ENCODE results near the gene SLC25A29. TPM values are rescaled to one million over a fixed set of nuclear protein-coding genes. Genes with fewer than 3 reads are reported as not detected.

Gene SLC25A29
- total RNA-seq, 2 experiments from 2014 or later = 15.9 to 21.6 TPM

DNA sequence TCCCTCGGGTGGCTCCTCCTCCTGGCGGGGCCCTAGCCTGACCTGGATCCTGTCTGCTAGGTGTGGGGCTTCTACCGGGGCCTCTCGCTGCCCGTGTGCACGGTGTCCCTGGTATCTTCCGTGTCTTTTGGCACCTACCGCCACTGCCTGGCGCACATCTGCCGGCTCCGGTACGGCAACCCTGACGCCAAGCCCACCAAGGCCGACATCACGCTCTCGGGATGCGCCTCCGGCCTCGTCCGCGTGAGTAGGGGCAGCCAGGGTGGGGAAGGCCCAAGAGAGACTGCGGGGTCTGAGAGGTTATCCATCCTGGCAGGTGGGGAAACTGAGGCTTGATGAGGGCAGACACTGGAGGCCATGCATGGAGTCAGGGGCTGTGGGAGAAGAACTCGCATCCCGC is 20.9 kb upstream of the SLC25A29 start:
- CTCF ChIA-PET = no interaction called here

DNA sequence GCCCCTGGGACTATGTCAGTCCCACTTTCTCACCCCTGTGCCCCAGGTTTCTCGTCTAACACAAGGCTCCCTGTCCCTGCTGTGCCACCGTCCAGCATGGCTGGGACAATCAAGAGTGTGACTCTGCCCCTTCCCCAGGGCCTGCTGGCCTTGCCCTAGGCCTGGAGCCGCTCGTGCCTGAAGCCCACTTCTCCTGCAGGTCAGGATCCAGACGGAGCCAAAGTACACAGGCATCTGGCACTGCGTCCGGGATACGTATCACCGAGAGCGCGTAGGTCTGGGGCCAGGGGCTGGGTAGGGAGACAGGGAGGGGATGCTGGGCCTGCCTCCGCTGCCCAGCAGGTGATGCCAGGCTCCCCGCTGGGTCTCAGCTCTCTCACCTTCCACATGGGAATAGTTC is 19.7 kb upstream of the SLC25A29 start:
- Mint-ChIP-seq H3K9me3 (ENCODE audit: low read depth) (no peaks in the 10 kb centered on the region), H3K4me3 (no peak overlapping the region), H3K27ac (no peak overlapping the region), H3K36me3 (no peaks in the 10 kb centered on the region), H3K27me3 (no peaks in the 10 kb centered on the region), H3K4me1 (no peaks in the 10 kb centered on the region)
- CTCF ChIA-PET = no interaction called here
- DNase-seq (no peak), ATAC-seq (no peak)

More for the DNA sequence above, 20.9 kb upstream of the SLC25A29 start:
- Mint-ChIP-seq H3K4me3 (no peak overlapping the region), H3K9me3 (ENCODE audit: low read depth) (no peaks in the 10 kb centered on the region), H3K36me3 (no peaks in the 10 kb centered on the region), H3K4me1 (no peaks in the 10 kb centered on the region), H3K27ac (no peak overlapping the region), H3K27me3 (no peaks in the 10 kb centered on the region)
- ATAC-seq (no peak), DNase-seq (no peak)

DNA sequence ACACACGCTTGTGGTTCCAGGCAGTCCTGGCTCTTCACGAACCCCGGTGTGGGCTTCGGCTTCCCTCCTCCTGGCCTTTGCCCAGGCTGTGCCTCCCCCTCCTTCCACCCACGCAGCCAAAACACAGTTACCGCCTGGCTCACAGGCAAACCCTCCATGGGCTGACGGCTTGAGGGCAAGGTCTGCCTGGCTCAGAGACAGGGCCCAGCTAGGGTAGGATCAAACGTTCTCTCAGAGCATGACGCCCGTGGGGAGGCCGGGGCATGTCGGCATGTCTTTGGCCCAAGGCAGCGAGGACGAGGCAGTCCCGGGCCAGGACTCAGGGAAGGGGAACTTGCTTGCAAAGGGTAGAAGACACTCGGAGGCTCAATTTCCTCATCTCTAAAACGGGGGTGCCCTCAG is 19.0 kb upstream of the SLC25A29 start:
- Mint-ChIP-seq H3K36me3 (no peaks in the 10 kb centered on the region), H3K4me3 (no peak overlapping the region), H3K27me3 (no peaks in the 10 kb centered on the region), H3K9me3 (ENCODE audit: low read depth) (no peaks in the 10 kb centered on the region), H3K4me1 (no peaks in the 10 kb centered on the region), H3K27ac (no peak overlapping the region)
- CTCF ChIA-PET = no interaction called here
- ATAC-seq (no peak), DNase-seq (no peak)

DNA sequence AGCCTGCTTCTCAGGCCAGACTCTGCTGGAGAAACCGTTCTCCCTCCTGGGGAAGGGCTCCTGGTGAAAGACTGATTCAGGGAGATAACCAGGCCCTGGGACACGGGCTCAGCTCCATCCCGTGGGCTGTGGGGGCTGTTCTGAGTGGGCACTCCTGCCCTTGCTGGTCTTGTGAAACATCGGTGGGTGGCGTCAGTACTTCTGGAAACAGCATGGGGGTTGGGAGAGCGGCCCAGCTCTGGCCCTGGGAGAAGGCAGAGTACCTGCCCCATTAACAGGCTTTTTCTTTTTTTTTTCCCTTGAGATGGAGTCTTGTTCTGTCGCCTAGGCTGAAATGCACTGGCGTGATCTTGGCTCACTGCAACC is 17.7 kb upstream of the SLC25A29 start:
- Mint-ChIP-seq H3K4me3 (no peak overlapping the region), H3K27me3 (peaks cover 2% of the 10 kb centered on the region), H3K4me1 (no peaks in the 10 kb centered on the region), H3K36me3 (no peaks in the 10 kb centered on the region), H3K27ac (no peak overlapping the region), H3K9me3 (ENCODE audit: low read depth) (no peaks in the 10 kb centered on the region)
- CTCF ChIA-PET = interaction anchor here (1.4 kb wide), 1 partner anchor 321 kb away, joined by 3 read pairs; no protein-coding TSS in a partner anchor
- no peak for ATAC-seq
- DNase-seq = no peak

DNA sequence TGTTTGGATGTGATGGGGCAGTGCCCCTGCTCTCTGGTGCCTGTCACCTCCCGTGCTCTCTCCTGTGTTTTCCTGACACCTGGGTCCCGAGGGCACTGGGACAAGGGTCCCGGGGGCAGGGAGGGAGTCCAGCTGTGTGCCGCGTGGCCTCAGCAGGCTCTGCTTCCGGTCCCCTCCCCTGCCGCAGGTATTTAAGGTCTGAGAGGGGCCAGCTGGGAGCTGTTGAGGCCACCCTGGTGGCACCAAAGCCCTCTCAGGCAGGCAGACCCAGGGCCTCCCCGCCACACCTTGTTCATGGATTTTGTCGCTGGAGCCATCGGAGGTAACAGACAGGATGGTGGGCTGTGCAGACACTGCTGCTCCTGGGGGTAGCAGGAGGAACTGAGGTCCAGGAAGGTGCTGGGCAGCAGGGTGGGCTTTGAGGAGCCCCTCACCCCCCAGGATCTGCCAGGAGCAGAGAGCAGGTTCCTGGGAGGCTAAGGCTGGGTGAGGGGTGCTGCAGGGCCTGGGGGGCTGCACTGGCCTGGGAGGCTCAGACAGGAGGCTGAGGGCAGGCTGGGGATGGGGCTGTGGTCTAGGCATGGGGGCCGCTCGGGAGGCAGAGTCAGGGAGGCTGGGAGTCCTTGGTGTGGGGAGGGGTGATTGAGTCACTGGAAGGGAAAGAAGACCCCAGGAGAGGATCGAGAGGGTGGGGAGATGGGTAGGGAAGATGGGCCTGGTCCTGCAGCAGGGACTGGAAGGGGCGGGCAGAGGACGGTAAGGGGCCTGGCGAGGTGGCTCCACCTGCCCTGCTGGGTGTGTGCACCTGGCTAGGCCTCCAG is 17.1 kb upstream of the SLC25A29 start, which contains the start of gene SLC25A47:
Gene SLC25A47 (plus strand): TSS at position 219 of the 821 bp plus-strand sequence. CDS start 76 bp downstream, at position 295.
- CTCF ChIA-PET = interaction anchor here (1.4 kb wide), 1 partner anchor 322 kb away, joined by 3 read pairs; no protein-coding TSS in a partner anchor
- ATAC-seq (no peak), DNase-seq (no peak)
- Mint-ChIP-seq H3K27me3 (peaks cover 2% of the 10 kb centered on the region), H3K27ac (no peak within 1 kb of the TSS), H3K9me3 (ENCODE audit: low read depth) (no peaks in the 10 kb centered on the region), H3K4me3 (no peak within 1 kb of the TSS), H3K36me3 (no peaks in the 10 kb centered on the region), H3K4me1 (no peaks in the 10 kb centered on the region)

DNA sequence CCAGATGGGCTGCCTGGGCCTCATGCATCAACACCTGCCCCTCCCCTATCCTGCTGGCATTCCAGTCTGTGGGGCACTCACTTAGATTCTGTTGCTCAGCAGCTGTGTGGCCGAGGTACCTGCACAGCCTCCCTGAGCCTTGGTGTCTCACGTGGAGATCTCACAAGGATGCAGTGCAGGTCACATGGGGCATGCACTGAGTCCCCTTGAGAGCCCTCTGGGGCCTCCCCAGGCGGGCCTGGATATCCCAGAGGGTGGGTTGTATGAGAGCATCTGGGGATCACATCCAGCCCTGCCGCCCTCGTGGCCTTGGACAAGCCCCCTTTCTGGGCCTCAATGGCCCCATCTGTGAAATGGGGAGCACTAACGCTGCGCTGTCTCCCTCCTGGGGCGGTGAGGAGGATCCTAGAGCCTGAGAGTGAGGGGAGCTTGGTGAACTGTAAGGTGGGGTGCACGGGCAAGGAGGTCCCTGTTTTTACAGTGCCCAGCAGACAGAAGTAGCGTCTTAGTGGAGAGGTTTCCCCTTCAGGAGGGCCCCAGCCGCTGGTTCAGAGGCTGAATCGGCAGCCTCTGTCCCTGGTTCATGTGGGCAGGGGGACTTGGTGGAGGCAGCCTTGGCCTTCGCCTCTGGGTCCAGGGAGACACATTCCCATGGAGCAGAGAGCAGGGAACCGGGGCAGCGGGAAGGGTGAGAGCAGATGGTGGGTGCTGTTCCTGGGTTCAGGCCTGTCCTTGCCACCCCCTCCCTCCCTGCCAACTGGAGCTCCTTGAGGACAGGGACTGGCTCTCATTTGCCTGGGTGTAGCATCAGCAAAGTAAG is 16.1 kb upstream of the SLC25A29 start:
- Mint-ChIP-seq H3K36me3 (no peaks in the 10 kb centered on the region), H3K9me3 (ENCODE audit: low read depth) (no peaks in the 10 kb centered on the region), H3K4me3 (no peak overlapping the region), H3K27ac (no peak overlapping the region), H3K27me3 (peaks cover 2% of the 10 kb centered on the region), H3K4me1 (peaks cover 6% of the 10 kb centered on the region)
- DNase-seq = no peak
- ATAC-seq = no peak
- CTCF ChIA-PET = interaction anchor here (0.7 to 1.4 kb wide), 3 partner anchors 36 to 323 kb away, joined by 3 to 5 read pairs (median 3); no protein-coding TSS in a partner anchor

DNA sequence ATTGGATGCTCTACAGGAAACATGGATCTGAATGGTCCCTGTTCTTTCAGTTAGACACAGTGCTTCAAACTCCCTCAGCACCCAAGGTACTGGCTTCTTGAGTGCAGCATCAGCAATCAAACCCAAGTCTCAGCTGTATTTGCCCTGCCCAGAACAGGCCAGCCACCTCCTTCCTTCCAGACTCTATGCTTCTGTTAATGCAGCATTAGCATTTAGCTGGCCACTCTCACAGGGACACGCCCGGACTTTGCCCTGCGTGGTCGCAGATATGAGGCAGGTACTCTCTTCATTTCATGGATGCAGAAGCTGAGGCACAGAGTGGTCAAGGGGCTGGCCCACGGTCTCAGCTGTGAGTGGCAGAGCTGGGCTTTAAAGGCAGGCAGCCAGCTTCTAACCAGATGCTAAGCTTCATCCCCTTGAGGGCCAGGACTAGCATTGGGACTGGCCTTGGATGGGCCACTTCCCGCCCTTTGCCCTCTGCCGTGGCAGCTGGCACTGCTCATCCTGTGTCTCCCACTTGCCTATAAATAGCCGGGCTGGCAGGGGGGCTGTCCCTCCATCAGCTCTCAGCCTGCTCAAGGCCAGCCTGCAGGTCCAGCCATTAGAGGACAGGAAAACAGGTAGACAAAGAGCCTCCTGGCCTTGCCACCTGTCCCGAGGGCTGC is 15.4 kb upstream of the SLC25A29 start:
- Mint-ChIP-seq H3K27ac (no peak overlapping the region), H3K27me3 (peaks cover 2% of the 10 kb centered on the region), H3K9me3 (ENCODE audit: low read depth) (no peaks in the 10 kb centered on the region), H3K36me3 (no peaks in the 10 kb centered on the region), H3K4me3 (no peak overlapping the region), H3K4me1 (peaks cover 6% of the 10 kb centered on the region)
- CTCF ChIA-PET = interaction anchor here (1.1 kb wide), 1 partner anchor 36 kb away, joined by 5 read pairs; no protein-coding TSS in a partner anchor
- DNase-seq (no peak), ATAC-seq (no peak)

DNA sequence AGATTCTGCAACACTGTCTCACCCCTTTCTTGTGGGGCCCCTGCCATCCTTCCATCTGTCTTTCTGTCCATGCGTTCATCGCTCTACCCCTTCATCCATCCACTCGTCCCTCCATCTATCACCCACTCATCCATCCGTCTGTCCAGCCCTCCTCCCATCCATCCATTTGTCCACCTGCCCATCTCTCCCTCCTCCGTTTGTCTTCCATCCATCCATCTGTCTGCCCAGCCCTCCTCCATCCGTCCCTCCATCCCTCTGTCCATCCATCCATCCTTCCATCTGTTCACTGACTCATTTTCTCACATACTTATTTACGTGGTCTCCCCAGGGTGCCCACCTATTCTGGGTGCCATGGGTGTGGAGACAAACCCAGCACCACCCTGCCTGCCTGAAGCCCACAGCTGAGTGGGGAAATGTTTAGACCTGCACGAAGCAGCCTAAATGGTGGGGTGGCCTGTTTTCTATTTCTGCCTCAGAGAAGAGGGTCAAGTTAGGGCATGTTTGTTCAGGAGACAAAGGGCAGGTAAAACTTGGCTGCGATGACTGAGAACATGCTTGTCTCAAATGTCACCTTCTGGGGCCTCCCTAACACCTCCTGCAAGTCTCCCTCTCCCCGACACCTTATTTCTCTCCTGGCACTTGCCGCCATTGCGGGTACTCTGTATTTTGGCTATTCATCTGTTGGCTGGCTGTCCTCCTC is 14.1 kb upstream of the SLC25A29 start:
- DNase-seq (no peak), ATAC-seq (no peak)
- Mint-ChIP-seq H3K27ac (no peak overlapping the region), H3K4me3 (no peak overlapping the region), H3K27me3 (peaks cover 2% of the 10 kb centered on the region), H3K4me1 (peaks cover 6% of the 10 kb centered on the region), H3K36me3 (no peaks in the 10 kb centered on the region), H3K9me3 (ENCODE audit: low read depth) (no peaks in the 10 kb centered on the region)
- CTCF ChIA-PET = interaction anchor here (1.5 to 1.8 kb wide), 3 partner anchors 10 to 34 kb away, joined by 3 to 5 read pairs (median 3); no protein-coding TSS in a partner anchor

DNA sequence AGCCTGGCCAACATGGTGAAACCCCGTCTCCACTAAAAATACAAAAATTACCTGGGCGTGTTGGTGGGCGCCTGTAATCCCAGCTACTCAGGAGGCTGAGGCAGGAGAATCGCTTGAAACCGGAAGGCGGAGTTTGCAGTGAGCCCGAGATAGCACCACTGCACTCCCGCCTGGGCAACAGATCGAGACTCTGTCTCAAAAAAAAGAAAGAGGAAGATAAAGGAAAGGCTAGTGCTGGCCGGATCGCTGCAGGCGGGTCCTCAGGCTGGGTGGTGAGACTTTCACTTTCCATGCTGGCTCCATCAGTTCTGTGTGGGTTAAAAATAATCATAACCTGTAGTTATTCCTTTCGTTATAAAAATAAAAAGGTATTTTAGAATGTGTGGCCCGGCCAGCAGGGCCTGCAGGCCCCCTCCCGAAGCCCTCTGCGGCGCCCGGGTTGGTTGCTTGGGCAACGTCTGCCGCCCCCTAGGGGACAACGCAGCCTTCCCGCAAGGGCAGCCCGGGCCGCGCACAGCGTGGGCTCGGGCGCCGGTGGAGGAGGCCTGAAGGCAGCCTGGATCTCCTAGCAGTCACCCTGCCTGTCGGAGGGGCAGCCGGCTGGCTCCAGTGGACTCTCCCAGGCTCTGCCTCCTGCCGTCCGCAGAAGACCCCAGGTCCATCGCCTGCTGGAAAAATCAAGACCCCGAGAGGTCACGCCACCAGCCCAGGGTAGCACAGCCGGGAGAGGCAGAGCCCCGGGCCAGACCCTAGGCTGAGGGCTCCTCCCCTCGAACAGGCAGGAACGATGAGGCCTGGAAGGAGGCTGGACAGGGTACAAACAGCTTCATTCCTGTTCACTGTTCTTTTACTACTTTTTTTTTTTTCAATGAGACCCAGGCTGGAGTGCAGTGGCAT is 11.9 kb upstream of the SLC25A29 start:
- peaks cover 2% of the 10 kb centered on the region for H3K27me3 Mint-ChIP-seq
- peak overlapping the region; percentile 49 for H3K27ac Mint-ChIP-seq
- DNase-seq (peak; percentile 81), ATAC-seq (peak; percentile 98)
- peaks cover 6% of the 10 kb centered on the region for H3K4me1 Mint-ChIP-seq
- no peaks in the 10 kb centered on the region for H3K9me3 Mint-ChIP-seq (ENCODE audit: low read depth)
- CTCF ChIA-PET = interaction anchor here (0.6 to 1.8 kb wide), 11 partner anchors 10 to 60 kb away, joined by 3 to 11 read pairs (median 3); a partner anchor contains a TSS
- peak overlapping the region; percentile 64 for H3K4me3 Mint-ChIP-seq
- H3K36me3 Mint-ChIP-seq = no peaks in the 10 kb centered on the region

DNA sequence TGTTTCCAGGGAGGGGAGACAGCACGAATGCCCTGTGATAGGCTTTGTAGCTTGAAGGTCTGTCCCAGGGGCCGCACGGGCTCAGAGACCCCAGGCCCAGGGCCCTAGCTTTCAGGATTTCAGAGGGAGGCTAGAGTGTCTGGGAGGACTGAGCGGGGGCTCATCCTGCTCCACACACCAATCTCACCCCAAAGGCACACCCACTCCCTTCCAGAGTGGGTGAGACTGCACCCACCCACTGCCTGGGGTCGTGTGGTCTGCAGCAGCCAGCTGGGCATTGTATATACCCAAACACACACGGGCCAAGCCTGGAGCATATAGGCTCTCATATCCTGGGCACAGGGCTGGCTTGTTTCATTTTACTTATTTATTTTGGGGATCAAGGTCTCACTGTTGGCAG is 11.1 kb upstream of the SLC25A29 start:
- no peaks in the 10 kb centered on the region for H3K9me3 Mint-ChIP-seq (ENCODE audit: low read depth)
- peaks cover 2% of the 10 kb centered on the region for H3K27me3 Mint-ChIP-seq
- CTCF ChIA-PET = interaction anchor here (0.7 to 1.3 kb wide), 3 partner anchors 14 to 58 kb away, joined by 3 read pairs; a partner anchor contains a TSS
- peak overlapping the region; percentile 49 for H3K27ac Mint-ChIP-seq
- ATAC-seq (no peak), DNase-seq (no peak)
- peak overlapping the region; percentile 64 for H3K4me3 Mint-ChIP-seq
- peaks cover 10% of the 10 kb centered on the region for H3K4me1 Mint-ChIP-seq
- H3K36me3 Mint-ChIP-seq = no peaks in the 10 kb centered on the region

DNA sequence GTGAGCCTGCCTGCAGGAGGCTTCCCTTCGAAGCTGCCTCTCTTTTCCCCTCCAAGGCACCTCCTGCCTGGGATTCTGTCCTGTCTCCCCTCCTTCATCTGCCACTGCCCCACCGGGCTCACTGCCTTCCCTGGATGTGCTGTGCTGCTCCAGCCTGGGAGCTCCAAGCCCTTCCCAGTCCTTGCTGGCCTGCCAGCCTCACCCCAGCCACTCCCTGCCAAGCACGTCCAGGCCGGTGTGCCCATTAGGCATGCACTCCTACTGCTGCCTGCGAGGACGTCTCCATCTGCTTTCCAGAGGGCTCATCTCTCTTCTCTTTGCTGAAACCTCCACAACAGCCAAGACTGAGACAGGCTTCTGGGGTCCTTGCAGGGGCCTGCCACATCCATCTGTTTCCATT is 8.5 kb upstream of the SLC25A29 start:
- Mint-ChIP-seq H3K36me3 (no peaks in the 10 kb centered on the region), H3K9me3 (ENCODE audit: low read depth) (no peaks in the 10 kb centered on the region)
- CTCF ChIA-PET = interaction anchor here (1.0 to 2.1 kb wide), 3 partner anchors 30 to 59 kb away, joined by 3 to 12 read pairs (median 3); no protein-coding TSS in a partner anchor

More for the DNA sequence above, 8.5 kb upstream of the SLC25A29 start:
- no peak for ATAC-seq
- no peak overlapping the region for H3K27ac Mint-ChIP-seq
- DNase-seq = no peak
- no peak overlapping the region for H3K4me3 Mint-ChIP-seq
- H3K27me3 Mint-ChIP-seq = peaks cover 7% of the 10 kb centered on the region
- H3K4me1 Mint-ChIP-seq = peaks cover 11% of the 10 kb centered on the region
